VCaP (cell line): ENCODE data around the gene FXYD2.

ENCODE experiments used
- H3K27ac ChIP-seq: fragments of 450-650 bp; 2 replicates; pipeline ENCODE4 v1.5.1; 2017
- CTCF ChIP-seq: fragments of 450-650 bp; conservative IDR thresholded peaks from 2 replicates; pipeline ENCODE4 v1.5.1; 2017; ENCODE audit warnings: mild to moderate bottlenecking, moderate library complexity

Gene FXYD2

GRCh38 chr11:117792241-117792640, 32.3 kb downstream of the FXYD2 start:
- TF ChIP-seq CTCF = no peak

GRCh38 chr11:117790279-117790678, 34.3 kb downstream of the FXYD2 start:
- no peak for TF ChIP-seq CTCF
- no peak overlapping the region for H3K27ac ChIP-seq

More at GRCh38 chr11:117792241-117792640, 32.3 kb downstream of the FXYD2 start:
- H3K27ac ChIP-seq = no peak overlapping the region

- H3K27ac ChIP-seq = no peak overlapping the region
- TF ChIP-seq CTCF = no peak
These were observed 35.3 kb downstream of the FXYD2 start for GRCh38 chr11:117789241-117789640.

GRCh38 chr11:117786135-117786870, 38.2 kb downstream of the FXYD2 start:
- H3K27ac ChIP-seq = no peak overlapping the region
- no peak for TF ChIP-seq CTCF

- no peak for TF ChIP-seq CTCF
- no peak overlapping the region; the same call in 1 of the 2 replicates for H3K27ac ChIP-seq
These were observed 42.4 kb downstream of the FXYD2 start for GRCh38 chr11:117782101-117782500.

GRCh38 chr11:117781627-117782026, 42.9 kb downstream of the FXYD2 start:
- H3K27ac ChIP-seq = no peak overlapping the region; the same call in 1 of the 2 replicates
- no peak for TF ChIP-seq CTCF

GRCh38 chr11:117780456-117780855, 44.1 kb downstream of the FXYD2 start:
- no peak for TF ChIP-seq CTCF
- H3K27ac ChIP-seq = no peak overlapping the region
